ENCODE results near the gene FAM50A.

The FAM50A gene

DNA sequence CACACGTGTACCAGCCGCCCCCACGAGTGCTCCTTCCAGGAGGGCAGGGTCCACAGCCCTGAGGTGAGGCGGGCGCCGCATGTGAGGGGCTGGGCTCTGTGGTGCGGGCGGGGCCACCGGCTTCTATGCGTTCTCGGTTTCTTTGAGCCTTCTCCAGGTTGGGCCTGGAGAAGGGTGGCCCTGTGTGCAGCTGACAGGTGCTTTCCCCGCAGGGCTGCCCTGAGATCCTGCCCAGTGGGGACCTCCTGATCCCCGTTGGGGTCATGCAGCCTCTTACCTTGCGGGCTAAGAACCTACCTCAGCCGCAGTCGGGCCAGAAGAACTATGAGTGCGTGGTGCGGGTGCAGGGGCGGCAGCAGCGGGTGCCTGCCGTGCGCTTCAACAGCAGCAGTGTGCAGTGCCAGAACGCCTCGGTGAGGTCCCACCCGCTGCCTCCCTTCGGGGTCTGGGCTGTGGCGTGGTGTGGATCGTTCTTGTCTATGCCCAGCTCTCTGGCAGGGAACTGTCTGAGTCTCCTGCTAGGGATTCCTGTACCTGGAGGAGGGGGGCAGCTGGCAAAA, 20.9 kb downstream of the FAM50A start:
- TF ChIP-seq ZFX (IDR thresholded peaks at IDR 0.05), result no peak
- TF ChIP-seq, protein P1, sequence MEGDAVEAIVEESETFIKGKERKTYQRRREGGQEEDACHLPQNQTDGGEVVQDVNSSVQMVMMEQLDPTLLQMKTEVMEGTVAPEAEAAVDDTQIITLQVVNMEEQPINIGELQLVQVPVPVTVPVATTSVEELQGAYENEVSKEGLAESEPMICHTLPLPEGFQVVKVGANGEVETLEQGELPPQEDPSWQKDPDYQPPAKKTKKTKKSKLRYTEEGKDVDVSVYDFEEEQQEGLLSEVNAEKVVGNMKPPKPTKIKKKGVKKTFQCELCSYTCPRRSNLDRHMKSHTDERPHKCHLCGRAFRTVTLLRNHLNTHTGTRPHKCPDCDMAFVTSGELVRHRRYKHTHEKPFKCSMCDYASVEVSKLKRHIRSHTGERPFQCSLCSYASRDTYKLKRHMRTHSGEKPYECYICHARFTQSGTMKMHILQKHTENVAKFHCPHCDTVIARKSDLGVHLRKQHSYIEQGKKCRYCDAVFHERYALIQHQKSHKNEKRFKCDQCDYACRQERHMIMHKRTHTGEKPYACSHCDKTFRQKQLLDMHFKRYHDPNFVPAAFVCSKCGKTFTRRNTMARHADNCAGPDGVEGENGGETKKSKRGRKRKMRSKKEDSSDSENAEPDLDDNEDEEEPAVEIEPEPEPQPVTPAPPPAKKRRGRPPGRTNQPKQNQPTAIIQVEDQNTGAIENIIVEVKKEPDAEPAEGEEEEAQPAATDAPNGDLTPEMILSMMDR (conservative IDR thresholded peaks at IDR 0.05), result no peak
- H3K27ac ChIP-seq, result no peak overlapping the region

DNA sequence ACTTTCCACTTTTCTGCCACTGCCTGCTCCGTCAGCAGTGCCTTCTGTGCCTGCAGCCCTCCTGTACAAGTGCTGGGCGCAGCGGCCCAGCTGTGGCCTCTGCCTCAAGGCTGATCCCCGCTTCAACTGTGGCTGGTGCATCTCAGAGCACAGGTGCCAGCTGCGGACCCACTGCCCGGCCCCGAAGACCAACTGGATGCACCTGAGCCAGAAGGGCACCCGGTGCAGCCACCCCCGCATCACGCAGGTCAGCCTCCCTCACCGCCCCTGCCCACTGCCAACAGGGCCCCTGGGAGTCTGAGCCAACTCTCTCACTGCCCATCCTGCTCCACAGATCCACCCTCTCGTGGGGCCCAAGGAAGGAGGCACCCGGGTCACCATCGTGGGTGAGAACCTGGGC, 21.7 kb downstream of the FAM50A start:
- H3K27ac ChIP-seq, result no peak overlapping the region
- no peak for TF ChIP-seq ZFX (IDR thresholded peaks at IDR 0.05)
- TF ChIP-seq, protein P1 (conservative IDR thresholded peaks at IDR 0.05), result no peak

DNA sequence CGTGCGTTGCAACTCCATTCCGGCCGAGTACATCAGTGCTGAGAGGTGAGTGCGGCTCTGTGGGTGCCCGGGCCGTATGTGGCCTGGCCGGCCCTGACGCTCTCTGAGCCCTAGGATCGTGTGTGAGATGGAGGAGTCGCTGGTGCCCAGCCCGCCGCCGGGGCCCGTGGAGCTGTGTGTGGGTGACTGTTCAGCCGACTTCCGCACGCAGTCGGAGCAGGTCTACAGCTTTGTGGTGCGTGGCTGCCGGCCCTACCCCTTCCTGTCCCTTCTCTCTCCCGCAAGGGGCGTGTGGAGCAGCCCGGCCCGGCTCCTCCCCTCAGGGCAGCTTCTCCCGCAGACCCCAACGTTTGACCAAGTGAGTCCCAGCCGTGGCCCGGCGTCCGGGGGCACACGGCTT, 22.1 kb downstream of the FAM50A start:
- TF ChIP-seq, protein P1 (conservative IDR thresholded peaks at IDR 0.05), result no peak
- no peak for TF ChIP-seq ZFX (IDR thresholded peaks at IDR 0.05)
- H3K27ac ChIP-seq, result no peak overlapping the region

DNA sequence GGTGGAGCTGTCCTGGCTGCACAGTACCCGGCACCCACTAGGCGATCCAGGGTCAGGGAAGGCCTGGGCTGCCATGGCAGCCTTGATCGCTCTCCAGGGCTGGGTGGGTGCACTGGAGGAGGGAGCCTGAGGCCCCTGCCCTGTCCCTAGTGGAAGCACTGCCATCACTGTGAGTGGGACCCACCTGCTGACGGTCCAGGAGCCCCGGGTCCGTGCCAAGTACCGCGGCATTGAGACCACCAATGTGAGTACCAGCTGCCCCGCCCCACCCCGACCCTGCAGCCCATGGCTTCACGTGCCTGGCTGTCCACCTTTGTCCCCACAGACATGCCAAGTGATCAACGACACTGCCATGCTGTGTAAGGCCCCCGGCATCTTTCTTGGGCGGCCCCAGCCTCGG, 23.0 kb downstream of the FAM50A start:
- no peak for TF ChIP-seq ZFX (IDR thresholded peaks at IDR 0.05)
- TF ChIP-seq, protein P1 (conservative IDR thresholded peaks at IDR 0.05), result no peak
- no peak overlapping the region for H3K27ac ChIP-seq

DNA sequence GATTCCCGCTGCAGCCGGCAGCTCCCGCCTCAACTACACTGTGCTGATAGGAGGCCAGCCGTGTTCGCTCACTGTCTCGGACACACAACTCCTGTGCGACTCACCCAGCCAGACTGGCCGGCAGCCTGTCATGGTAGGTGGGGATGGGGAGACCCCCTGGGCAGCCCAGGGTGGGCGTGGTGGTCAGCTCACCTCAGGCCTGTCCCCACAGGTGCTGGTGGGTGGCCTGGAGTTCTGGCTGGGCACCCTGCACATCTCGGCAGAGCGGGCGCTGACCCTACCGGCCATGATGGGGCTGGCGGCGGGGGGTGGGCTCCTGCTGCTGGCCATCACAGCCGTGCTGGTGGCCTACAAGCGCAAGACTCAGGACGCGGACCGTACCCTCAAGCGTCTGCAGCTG, 23.6 kb downstream of the FAM50A start:
- H3K27ac ChIP-seq, result no peak overlapping the region
- TF ChIP-seq ZFX (IDR thresholded peaks at IDR 0.05), result no peak
- TF ChIP-seq, protein P1 (conservative IDR thresholded peaks at IDR 0.05), result no peak

DNA sequence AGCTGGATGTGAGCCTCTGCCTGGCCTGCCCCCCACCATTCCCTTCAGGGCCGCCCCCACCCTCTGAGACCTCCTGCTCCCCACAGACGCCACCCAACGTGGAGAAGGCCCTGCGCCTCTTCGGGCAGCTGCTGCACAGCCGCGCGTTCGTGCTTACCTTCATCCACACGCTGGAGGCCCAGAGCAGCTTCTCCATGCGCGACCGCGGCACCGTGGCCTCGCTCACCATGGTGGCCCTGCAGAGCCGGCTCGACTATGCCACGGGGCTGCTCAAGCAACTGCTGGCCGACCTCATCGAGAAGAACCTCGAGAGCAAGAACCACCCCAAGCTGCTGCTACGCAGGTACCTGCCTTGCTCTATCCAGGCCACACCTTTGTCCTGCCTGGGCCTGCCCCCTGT, 24.3 kb downstream of the FAM50A start:
- TF ChIP-seq ZFX (IDR thresholded peaks at IDR 0.05), result no peak
- TF ChIP-seq, protein P1 (conservative IDR thresholded peaks at IDR 0.05), result no peak
- no peak overlapping the region for H3K27ac ChIP-seq

DNA sequence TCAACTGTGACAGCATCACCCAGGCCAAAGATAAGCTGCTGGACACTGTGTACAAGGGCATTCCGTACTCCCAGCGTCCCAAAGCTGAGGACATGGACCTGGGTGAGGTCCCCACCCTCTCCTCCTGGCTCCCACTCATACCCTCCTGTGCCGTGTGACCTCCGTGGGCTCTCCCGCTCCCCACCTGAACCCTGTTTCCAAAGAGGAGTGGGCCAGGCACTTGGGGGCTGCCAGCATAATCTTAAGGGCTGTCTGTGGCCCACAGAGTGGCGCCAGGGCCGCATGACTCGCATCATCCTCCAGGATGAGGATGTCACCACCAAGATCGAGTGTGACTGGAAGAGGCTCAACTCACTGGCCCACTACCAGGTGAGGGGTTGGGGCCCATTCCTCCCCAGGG, 25.2 kb downstream of the FAM50A start:
- no peak overlapping the region for H3K27ac ChIP-seq
- no peak for TF ChIP-seq ZFX (IDR thresholded peaks at IDR 0.05)
- TF ChIP-seq, protein P1 (conservative IDR thresholded peaks at IDR 0.05), result no peak
